IMR-90 (cell line): ENCODE measurements around the gene ADSS1. TPM values are rescaled to one million over a fixed set of nuclear protein-coding genes. Genes with fewer than 3 reads are reported as not detected.

Source experiments
- ATAC-seq: fragments of 200-7000 bp; cut with Tn5 transposase; 2 replicates; pipeline ENCODE4 v1.9.1; 2020; ENCODE audit warnings: low read depth, mild to moderate bottlenecking, moderate library complexity
- BruUV-seq: library from RNA; stranded (reverse); fragments of 400-500 nt; replicated peaks from 2 replicates; lab custom pipeline; 2021; lab: Mats Ljungman, UMichigan
- CTCF ChIA-PET: fragments of 300-600 bp; formaldehyde crosslinking; extraction: SDS; loops from one replicate; lab custom pipeline; 2021; ENCODE audit warnings: antibody characterized with exemption; lab: Yijun Ruan, JAX
- POLR2A ChIA-PET: fragments of 300-600 bp; sonication (Branson Sonifier 250); formaldehyde crosslinking; loops from one replicate; lab custom pipeline; 2022; ENCODE audit warnings: antibody characterized with exemption; ENCODE audit not compliant: unreplicated experiment; lab: Charles Lee
- DNase-seq: peaks from one replicate; pipeline ENCODE4 v3.0.0; 2013
- H2AFZ ChIP-seq: replicated peaks from 2 replicates; pipeline ENCODE3; 2013; ENCODE audit warnings: low read length, mild to moderate bottlenecking; ENCODE audit not compliant: poor library complexity
- H2AK5ac ChIP-seq: 2 replicates; pipeline ENCODE4 v1.6.1; 2013; ENCODE audit warnings: low read depth, low read length, inconsistent platforms
- H2AK9ac ChIP-seq: replicated peaks from 2 replicates; pipeline ENCODE3; 2013; ENCODE audit warnings: mild to moderate bottlenecking, low read depth, low read length, moderate library complexity; ENCODE audit not compliant: poor library complexity
- H2BK120ac ChIP-seq: 2 replicates; pipeline ENCODE4 v1.6.1; 2013; ENCODE audit warnings: low read depth, low read length, inconsistent platforms
- H2BK15ac ChIP-seq: 3 replicates; pipeline ENCODE4 v1.6.1; 2013; ENCODE audit warnings: low read depth, low read length, inconsistent platforms
- H2BK20ac ChIP-seq: 2 replicates; pipeline ENCODE4 v1.6.1; 2013; ENCODE audit warnings: low read depth, mild to moderate bottlenecking, inconsistent platforms, low read length, moderate library complexity
- H2BK5ac ChIP-seq: 2 replicates; pipeline ENCODE4 v1.6.1; 2013; ENCODE audit warnings: mild to moderate bottlenecking, low read depth, low read length, inconsistent platforms; ENCODE audit not compliant: poor library complexity, severe bottlenecking
- H3K14ac ChIP-seq: replicated peaks from 2 replicates; pipeline ENCODE4 v1.6.1; 2013; ENCODE audit warnings: low read depth, low read length, inconsistent platforms
- H3K18ac ChIP-seq: 2 replicates; pipeline ENCODE4 v1.6.1; 2013; ENCODE audit warnings: low read depth, low read length, control low read depth
- H3K23ac ChIP-seq: 2 replicates; pipeline ENCODE4 v1.6.1; 2013; ENCODE audit warnings: low read depth, low read length, inconsistent platforms
- H3K27ac ChIP-seq: 2 replicates; pipeline ENCODE4 v1.5.1; 2013; ENCODE audit warnings: mild to moderate bottlenecking, control low read depth, low read length; ENCODE audit not compliant: insufficient read depth
- H3K27me3 ChIP-seq: 2 replicates; pipeline ENCODE4 v1.6.1; 2013; ENCODE audit warnings: low read length; ENCODE audit not compliant: control insufficient read depth, insufficient read depth
- H3K36me3 ChIP-seq: 2 replicates; pipeline ENCODE4 v1.6.1; 2013; ENCODE audit warnings: low read length, mixed read lengths; ENCODE audit not compliant: control insufficient read depth, insufficient read depth
- H3K4ac ChIP-seq: 2 replicates; pipeline ENCODE4 v1.6.1; 2013; ENCODE audit warnings: low read depth, low read length, inconsistent platforms
- H3K4me1 ChIP-seq: 2 replicates; pipeline ENCODE4 v1.6.1; 2013; ENCODE audit warnings: low read length, mixed read lengths; ENCODE audit not compliant: control insufficient read depth, insufficient read depth
- H3K4me2 ChIP-seq: 2 replicates; pipeline ENCODE4 v1.6.1; 2013; ENCODE audit warnings: low read depth, mild to moderate bottlenecking, control low read depth, low read length, moderate library complexity
- H3K4me3 ChIP-seq: 2 replicates; pipeline ENCODE4 v1.5.1; 2013; ENCODE audit warnings: low read depth, mild to moderate bottlenecking, control low read depth, low read length, moderate library complexity; ENCODE audit not compliant: insufficient read depth
- H3K56ac ChIP-seq: 2 replicates; pipeline ENCODE4 v1.6.1; 2013; ENCODE audit warnings: low read length, inconsistent platforms; ENCODE audit not compliant: insufficient read depth; ENCODE audit errors: extremely low read depth
- H3K79me1 ChIP-seq, 2 experiments: 2 replicates each; pipeline ENCODE4 v1.6.1; 2013; ENCODE audit warnings: low read length in 2 of 2, inconsistent platforms in 1 of 2, low read depth in 1 of 2
- H3K9ac ChIP-seq: 2 replicates; pipeline ENCODE4 v1.6.1; 2013; ENCODE audit warnings: low read depth, low read length, control low read depth
- H3K9me1 ChIP-seq: 2 replicates; pipeline ENCODE4 v1.6.1; 2013; ENCODE audit warnings: low read length, inconsistent platforms; ENCODE audit not compliant: insufficient read depth
- H3K9me3 ChIP-seq: 2 replicates; pipeline ENCODE4 v1.6.1; 2013; ENCODE audit warnings: low read length; ENCODE audit not compliant: control insufficient read depth, insufficient read depth
- H4K20me1 ChIP-seq: 2 replicates; pipeline ENCODE4 v1.6.1; 2013; ENCODE audit warnings: low read length, inconsistent platforms; ENCODE audit not compliant: insufficient read depth
- H4K5ac ChIP-seq: 2 replicates; pipeline ENCODE4 v1.6.1; 2013; ENCODE audit warnings: mild to moderate bottlenecking, low read depth, low read length, control low read depth
- H4K8ac ChIP-seq, 2 experiments: 2 replicates each; pipeline ENCODE4 v1.6.1; 2013; ENCODE audit warnings: low read depth in 2 of 2, low read length in 2 of 2, control low read depth in 1 of 2, inconsistent platforms in 1 of 2
- H4K91ac ChIP-seq: 2 replicates; pipeline ENCODE4 v1.6.1; 2013; ENCODE audit warnings: low read depth, low read length, inconsistent platforms; ENCODE audit not compliant: insufficient read depth
- BHLHE40 ChIP-seq: fragments of 150-350 bp; IDR thresholded peaks from 2 replicates; pipeline ENCODE4 v1.6.1; 2016; ENCODE audit warnings: mild to moderate bottlenecking, low read depth, low read length
- CTCF ChIP-seq: conservative IDR thresholded peaks from 2 replicates; pipeline ENCODE4 v1.5.1; 2012; ENCODE audit warnings: mild to moderate bottlenecking, low read depth, low read length, improper control_type of control experiment
- ELK1 ChIP-seq: fragments of 150-350 bp; IDR thresholded peaks from 2 replicates; pipeline ENCODE4 v1.6.1; 2016; ENCODE audit warnings: low read depth, mild to moderate bottlenecking, low read length, moderate library complexity, borderline replicate concordance
- MAFK ChIP-seq: IDR thresholded peaks from 2 replicates; pipeline ENCODE4 v1.6.1; 2012; ENCODE audit warnings: low read depth, low read length, improper control_type of control experiment
- MAZ ChIP-seq: IDR thresholded peaks from 2 replicates; pipeline ENCODE4 v1.6.1; 2012; ENCODE audit warnings: low read depth, mild to moderate bottlenecking, low read length, improper control_type of control experiment, moderate library complexity, borderline replicate concordance
- MXI1 ChIP-seq: IDR thresholded peaks from 2 replicates; pipeline ENCODE4 v1.6.1; 2012; ENCODE audit warnings: low read depth, mild to moderate bottlenecking, low read length, moderate library complexity, borderline replicate concordance
- NFE2L2 ChIP-seq: fragments of 150-350 bp; IDR thresholded peaks from 2 replicates; pipeline ENCODE4 v1.6.1; 2016; ENCODE audit warnings: low read depth, mild to moderate bottlenecking, low read length
- RFX5 ChIP-seq: IDR thresholded peaks from 2 replicates; pipeline ENCODE4 v1.8.0; 2012; ENCODE audit warnings: low read depth, mild to moderate bottlenecking, low read length, moderate library complexity
- SMC3 ChIP-seq: fragments of 150-350 bp; IDR thresholded peaks from 2 replicates; pipeline ENCODE4 v1.6.1; 2016; ENCODE audit warnings: low read depth, mild to moderate bottlenecking, antibody characterized with exemption, low read length, moderate library complexity
- USF2 ChIP-seq: fragments of 150-350 bp; IDR thresholded peaks from 2 replicates; pipeline ENCODE4 v1.6.1; 2017; ENCODE audit warnings: mild to moderate bottlenecking, antibody characterized with exemption, low read length, low read depth
- WGBS, 2 experiments: methylation state at CpG; one replicate each; pipeline versions ENCODE4 v1.1.5 to v1.1.7; 2013; ENCODE audit warnings: missing lambda C conversion rate in 2 of 2; ENCODE audit not compliant: insufficient read length in 1 of 2; ENCODE audit errors: extremely low coverage in 2 of 2; 5-methylcytosine and 5-hydroxymethylcytosine counted together
- dilution Hi-C: fragments of 300-500 bp; cut with HindIII; formaldehyde crosslinking; loops from one replicate; pipeline ENCODE4 v1.14.3; 2018; ENCODE audit warnings: low sequenced_read_pairs; ENCODE audit not compliant: unreplicated experiment
- in situ Hi-C: fragments of 300-500 bp; cut with MboI; formaldehyde crosslinking; loops from 3 replicates; pipeline ENCODE4 v1.14.3; 2019; ENCODE audit warnings: low sequenced_read_pairs, inconsistent platforms, mixed read lengths
- intact Hi-C: fragments of 100-400 bp; cut with micrococcal nuclease; formaldehyde crosslinking; loops from 2 replicates; pipeline ENCODE4 v1.10.0; 2022
- polyA plus RNA-seq, 3 experiments: library from polyadenylated mRNA; depleted of rRNA; stranded (reverse); fragments of >200 nt; gene quantifications; 2 replicates each; pipeline ENCODE4 v1.2.3, GENCODE V29; 2012; ENCODE audit warnings: low replicate concordance in 1 of 3
- total RNA-seq: library from RNA; depleted of rRNA; stranded (reverse); fragments of >200 nt; gene quantifications from 2 replicates; pipeline ENCODE4 v1.2.3, GENCODE V29; 2012

ADSS1 gene
- total and polyA plus RNA-seq, 2 of the 4 experiments (the other 2 are of a cell fraction), result 1.8 to 5.2 TPM

GRCh38 chr14:104732931-104733681, 9.1 kb downstream of the ADSS1 start:
- H3K9me1 ChIP-seq, result peaks cover 5% of the 10 kb centered on the region; the same call in 1 of the 2 replicates
- ChIA-PET CTCF (no interaction called here), POLR2A (no interaction called here)
- peaks cover 15% of the 10 kb centered on the region for H3K4me1 ChIP-seq
- no peak overlapping the region for H3K23ac ChIP-seq
- no peak overlapping the region for H3K4me3 ChIP-seq
- no peak overlapping the region for H2BK5ac ChIP-seq
- H3K79me1 ChIP-seq, result no peaks in the 10 kb centered on the region
- no peaks in the 10 kb centered on the region for H4K20me1 ChIP-seq
- in situ Hi-C loops, result no loop called here
- H3K4me2 ChIP-seq, result no peak overlapping the region
- intact Hi-C loops, result no loop called here
- ATAC-seq (no peak), DNase-seq (no peak)
- TF ChIP-seq USF2 (no peak), NFE2L2 (no peak), MAZ (no peak), ELK1 (no peak), BHLHE40 (no peak), CTCF (no peak), MXI1 (no peak), RFX5 (no peak), MAFK (no peak), SMC3 (no peak)
- no peak overlapping the region for H2BK20ac ChIP-seq
- H3K9me3 ChIP-seq, result no peaks in the 10 kb centered on the region
- no peak overlapping the region for H2AFZ ChIP-seq
- H2BK120ac ChIP-seq, result no peak overlapping the region
- H3K9ac ChIP-seq, result no peak overlapping the region
- H2AK9ac ChIP-seq, result no peak overlapping the region
- no peak overlapping the region for H3K14ac ChIP-seq
- H3K36me3 ChIP-seq, result no peaks in the 10 kb centered on the region
- H2BK15ac ChIP-seq, result no peak overlapping the region
- no peak overlapping the region for H3K56ac ChIP-seq
- no peak overlapping the region for H3K4ac ChIP-seq
- no peak overlapping the region for H4K5ac ChIP-seq
- dilution Hi-C loops, result no loop called here
- 78% methylated on average over 11 of the region's 23 CpGs; no CpG with 5 or more reads in 1 of the 2 experiments for WGBS, 2 experiments
- BruUV-seq, result no TSS peak
- H2AK5ac ChIP-seq, result no peak overlapping the region
- no peaks in the 10 kb centered on the region for H3K27me3 ChIP-seq
- H4K91ac ChIP-seq, result no peak overlapping the region
- no peak overlapping the region for H3K27ac ChIP-seq
- no peak overlapping the region for H4K8ac ChIP-seq
- no peak overlapping the region for H3K18ac ChIP-seq
